ENCODE measurements around the gene CACNG7. TPM values are rescaled to one million over a fixed set of nuclear protein-coding genes. Genes with fewer than 3 reads are reported as not detected.

CACNG7 gene
- total RNA-seq, 8 experiments from 2014 or later = 0.27 to 26.3 (median 12.1) TPM

DNA sequence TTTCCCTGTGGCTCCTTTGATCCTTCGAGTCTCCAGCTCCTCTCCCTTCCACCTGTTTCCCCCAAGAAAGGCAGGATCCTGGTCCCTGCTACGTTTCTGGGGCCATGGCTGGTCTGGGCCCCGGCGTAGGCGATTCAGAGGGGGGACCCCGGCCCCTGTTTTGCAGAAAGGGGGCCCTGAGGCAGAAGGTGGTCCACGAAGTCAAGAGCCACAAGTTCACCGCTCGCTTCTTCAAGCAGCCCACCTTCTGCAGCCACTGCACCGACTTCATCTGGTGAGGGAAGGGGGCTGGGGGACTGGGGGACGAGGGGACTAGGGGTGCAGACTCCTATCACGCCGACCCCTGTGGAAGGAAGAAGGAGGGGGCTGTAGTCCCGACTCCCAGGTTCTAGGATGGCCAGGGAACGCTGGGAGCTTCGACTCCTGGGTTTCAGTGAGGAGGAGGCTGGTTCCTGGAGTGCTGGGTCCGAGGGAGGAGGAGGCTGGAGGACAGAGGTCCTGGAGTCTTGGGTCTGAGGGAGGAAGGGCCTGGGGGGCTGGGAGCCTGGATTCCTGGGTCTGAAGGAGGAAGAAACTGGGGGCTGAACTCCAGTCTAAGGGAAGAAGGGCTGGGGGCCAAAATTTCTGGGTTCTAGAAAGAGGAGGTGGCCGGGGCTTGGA lies 26.6 kb upstream of the CACNG7 start:
- 0% methylated on average over 1 of the region's 18 CpGs; no CpG with 5 or more reads in 9 of the 10 experiments for WGBS, 10 experiments
- ATAC-seq (replicated peaks in 6 of 8) = no peak
- in situ Hi-C loops (cut with MboI; ENCODE audit: low pct_unique_long_range_greater_than_20kb in 2 of 9, low sequenced_read_pairs in 9 of 9, unreplicated experiment in 9 of 9) = no loop called here
- peak overlapping the region; percentile 25 to 40 (median 36) for H3K4me3 ChIP-seq
- H3K27ac ChIP-seq = peak overlapping the region in 1 of 2 donors; percentile 37
- peaks cover 24 to 28% of the 10 kb centered on the region in 2 donors for H3K4me1 ChIP-seq (replicated peaks in 1 of 2)

DNA sequence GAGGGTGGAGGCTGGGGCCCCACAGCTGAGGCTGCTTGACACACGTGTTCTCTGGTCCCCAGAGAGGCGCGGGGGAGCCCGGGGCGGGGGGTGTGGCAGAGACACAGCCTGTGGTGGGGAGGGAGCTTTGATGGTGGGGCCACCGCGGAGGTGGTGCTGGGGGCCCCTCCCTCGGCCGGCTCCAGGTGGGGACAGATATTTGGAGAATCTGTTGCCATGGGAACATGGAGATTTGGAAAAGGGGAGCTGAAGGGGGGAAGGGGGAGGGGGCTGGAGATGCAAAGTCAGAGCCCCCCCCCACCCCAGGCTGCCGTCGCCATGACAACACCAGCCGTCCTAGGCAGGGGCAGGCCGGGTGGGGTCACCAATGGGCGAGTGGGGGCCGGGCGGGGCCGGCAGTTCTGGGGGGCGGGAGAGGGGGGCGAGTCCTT lies 25.8 kb upstream of the CACNG7 start:
- Histone ChIP-seq H3K27ac (no peak overlapping the region), H3K4me1 (replicated peaks in 1 of 2) (peaks cover 24 to 28% of the 10 kb centered on the region in 2 donors), H3K4me3 (peak overlapping the region; percentile 25 to 40 (median 36))
- in situ Hi-C loops (cut with MboI; ENCODE audit: low pct_unique_long_range_greater_than_20kb in 2 of 9, low sequenced_read_pairs in 9 of 9, unreplicated experiment in 9 of 9) = no loop called here
- ATAC-seq (replicated peaks in 6 of 8) = peak in 3 of 8 experiments; percentile 3 to 21 (median 16)
- 0% methylated on average over 1 of the region's 19 CpGs; no CpG with 5 or more reads in 9 of the 10 experiments for WGBS, 10 experiments

DNA sequence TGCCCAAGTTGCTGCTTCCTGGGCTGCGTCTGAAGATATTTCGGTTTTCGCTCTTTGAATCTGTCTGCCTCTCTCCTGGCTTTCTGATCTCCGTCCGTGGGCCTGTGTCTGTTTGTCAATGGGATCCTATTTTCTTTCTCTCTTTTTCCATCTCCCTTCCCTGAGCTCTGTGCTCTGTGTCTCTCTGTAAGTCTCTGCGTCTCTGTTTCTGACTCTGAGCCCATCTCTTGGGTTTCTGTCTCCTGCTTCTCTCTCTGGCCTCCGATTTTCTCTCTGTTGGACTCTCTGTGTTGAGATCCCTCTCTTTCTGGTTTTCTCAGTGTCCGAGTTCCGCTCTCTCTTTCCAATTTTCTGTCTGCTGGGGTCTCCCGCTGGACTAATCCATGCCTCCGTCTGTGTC lies 25.3 kb upstream of the CACNG7 start:
- in situ Hi-C loops (cut with MboI; ENCODE audit: low pct_unique_long_range_greater_than_20kb in 2 of 9, low sequenced_read_pairs in 9 of 9, unreplicated experiment in 9 of 9) = no loop called here
- Histone ChIP-seq H3K4me3 (peak overlapping the region; percentile 7 to 40 (median 25)), H3K4me1 (replicated peaks in 1 of 2) (peaks cover 23 to 28% of the 10 kb centered on the region in 2 donors), H3K27ac (peak overlapping the region in 1 of 2 donors; percentile 25)
- no peak for ATAC-seq (replicated peaks in 6 of 8)
- 0 to 42% (median 12%) methylated on average over 2 to 10 of the region's 11 CpGs; no CpG with 5 or more reads in 2 of the 10 experiments for WGBS, 10 experiments

DNA sequence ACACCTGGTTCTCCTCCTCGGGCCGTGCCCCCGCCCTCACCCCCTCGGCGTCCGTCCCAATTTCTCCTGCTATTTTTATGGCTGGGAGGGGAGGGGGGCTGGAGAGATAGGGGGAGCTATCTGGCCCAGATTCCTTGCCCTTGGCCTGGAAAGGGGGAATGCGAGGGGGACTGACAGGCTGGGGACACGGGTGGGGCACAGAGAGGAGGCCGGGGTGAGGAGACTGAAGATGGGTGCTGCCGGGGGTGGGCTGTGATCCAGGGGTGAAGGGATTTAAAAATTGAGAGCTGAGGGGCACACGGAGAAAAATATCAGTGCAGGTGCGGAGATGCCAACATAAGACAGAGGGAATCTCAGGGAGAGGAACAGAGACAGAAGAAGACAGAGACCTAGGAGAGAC lies 24.8 kb upstream of the CACNG7 start:
- ATAC-seq (replicated peaks in 6 of 8) = no peak
- peak overlapping the region in 1 of 2 donors; percentile 25 for H3K27ac ChIP-seq
- H3K4me1 ChIP-seq (replicated peaks in 1 of 2) = peaks cover 20 to 28% of the 10 kb centered on the region in 2 donors
- WGBS, 10 experiments = 0 to 100% (median 100%) methylated on average over 1 to 2 of the region's 12 CpGs; no CpG with 5 or more reads in 3 of the 10 experiments
- in situ Hi-C loops (cut with MboI; ENCODE audit: low pct_unique_long_range_greater_than_20kb in 2 of 9, low sequenced_read_pairs in 9 of 9, unreplicated experiment in 9 of 9) = no loop called here
- peak overlapping the region in 2 of 5 donors; percentile 36 to 40 for H3K4me3 ChIP-seq

DNA sequence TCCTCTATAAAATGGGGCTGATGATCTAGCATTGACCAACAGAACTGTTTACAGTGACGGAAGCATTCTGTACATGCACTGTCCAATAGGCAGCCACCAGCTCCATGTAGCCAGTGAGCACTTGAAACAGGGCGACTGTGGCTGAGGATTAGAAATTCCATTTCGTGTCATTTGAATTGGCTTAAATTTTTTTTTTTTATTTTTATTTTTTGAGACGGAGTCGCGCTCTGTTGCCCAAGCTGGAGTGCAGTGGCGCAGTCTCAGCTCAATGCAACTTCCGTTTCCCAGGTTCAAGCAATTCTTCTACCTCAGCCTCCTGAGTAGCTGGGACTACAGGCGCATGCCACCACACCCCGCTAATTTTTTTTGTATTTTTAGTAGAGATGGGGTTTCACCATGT lies 24.0 kb upstream of the CACNG7 start:
- Histone ChIP-seq H3K4me3 (no peak overlapping the region), H3K4me1 (replicated peaks in 1 of 2) (peaks cover 18 to 25% of the 10 kb centered on the region in 2 donors), H3K27ac (no peak overlapping the region)
- WGBS, 10 experiments = 52 to 100% (median 87%) methylated on average over 2 to 8 of the region's 10 CpGs; no CpG with 5 or more reads in 1 of the 10 experiments
- no peak for ATAC-seq (replicated peaks in 6 of 8)
- in situ Hi-C loops (cut with MboI; ENCODE audit: low pct_unique_long_range_greater_than_20kb in 2 of 9, low sequenced_read_pairs in 9 of 9, unreplicated experiment in 9 of 9) = no loop called here

DNA sequence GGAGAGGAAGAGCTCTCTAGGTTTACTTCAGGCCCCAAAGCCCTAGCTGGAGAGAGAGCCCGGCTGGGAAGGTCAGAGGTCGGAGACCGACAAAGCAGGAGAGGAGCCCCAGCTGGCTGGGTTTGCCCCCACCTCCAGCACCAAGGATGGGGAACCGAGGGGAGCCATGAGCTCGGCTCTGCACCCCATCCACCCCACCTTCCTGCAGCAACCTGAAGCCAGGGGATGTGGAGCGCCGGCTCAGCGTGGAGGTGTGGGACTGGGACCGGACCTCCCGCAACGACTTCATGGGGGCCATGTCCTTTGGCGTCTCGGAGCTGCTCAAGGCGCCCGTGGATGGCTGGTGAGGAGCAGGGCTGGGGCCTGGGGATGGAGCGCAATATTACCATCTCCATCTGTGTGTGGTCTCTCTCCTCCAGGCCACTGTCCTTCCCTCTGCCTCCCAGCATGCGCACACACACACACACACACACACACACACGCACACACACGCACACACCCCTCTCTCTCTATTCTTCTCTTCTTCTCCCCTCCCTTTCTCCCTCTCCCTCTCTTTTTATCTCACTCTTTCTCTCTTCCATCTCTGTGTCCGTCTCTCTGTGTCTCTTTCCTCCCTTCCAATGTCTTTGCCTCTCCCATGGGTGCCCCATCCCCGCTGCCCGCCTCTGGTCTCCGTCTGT lies 16.6 kb upstream of the CACNG7 start:
- H3K4me1 ChIP-seq (replicated peaks in 1 of 2) = peaks cover 10 to 20% of the 10 kb centered on the region in 2 donors
- 10 to 100% (median 57%) methylated on average over 2 to 11 of the region's 23 CpGs for WGBS, 10 experiments
- no peak overlapping the region for H3K4me3 ChIP-seq
- peak overlapping the region in 1 of 2 donors; percentile 45 for H3K27ac ChIP-seq
- peak in 5 of 8 experiments; percentile 16 to 35 (median 23) for ATAC-seq (replicated peaks in 6 of 8)
- in situ Hi-C loops (cut with MboI; ENCODE audit: low pct_unique_long_range_greater_than_20kb in 2 of 9, low sequenced_read_pairs in 9 of 9, unreplicated experiment in 9 of 9) = no loop called here

DNA sequence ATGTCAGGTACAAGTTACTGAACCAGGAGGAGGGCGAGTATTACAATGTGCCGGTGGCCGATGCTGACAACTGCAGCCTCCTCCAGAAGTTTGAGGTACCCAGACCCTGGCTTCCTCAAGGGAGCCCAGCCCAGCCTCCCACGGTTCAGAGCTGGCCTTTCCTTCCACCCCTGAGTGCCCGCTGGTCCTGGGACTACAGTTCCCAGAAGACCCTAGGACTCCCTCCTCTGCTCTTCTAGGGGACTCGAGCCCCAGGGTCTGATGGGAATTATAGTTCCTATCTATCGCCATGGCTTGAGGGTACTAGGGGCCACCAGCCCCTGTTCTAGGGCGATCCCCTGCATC lies 16.1 kb upstream of the CACNG7 start:
- peaks cover 10 to 22% of the 10 kb centered on the region in 2 donors for H3K4me1 ChIP-seq (replicated peaks in 1 of 2)
- no peak overlapping the region for H3K4me3 ChIP-seq
- ATAC-seq (replicated peaks in 6 of 8) = peak in 6 of 8 experiments; percentile 55 to 70 (median 66)
- no peak overlapping the region for H3K27ac ChIP-seq
- in situ Hi-C loops (cut with MboI; ENCODE audit: low pct_unique_long_range_greater_than_20kb in 2 of 9, low sequenced_read_pairs in 9 of 9, unreplicated experiment in 9 of 9) = no loop called here
- WGBS, 10 experiments = 0 to 100% (median 86%) methylated on average over 2 to 6 of the region's 8 CpGs; no CpG with 5 or more reads in 2 of the 10 experiments

DNA sequence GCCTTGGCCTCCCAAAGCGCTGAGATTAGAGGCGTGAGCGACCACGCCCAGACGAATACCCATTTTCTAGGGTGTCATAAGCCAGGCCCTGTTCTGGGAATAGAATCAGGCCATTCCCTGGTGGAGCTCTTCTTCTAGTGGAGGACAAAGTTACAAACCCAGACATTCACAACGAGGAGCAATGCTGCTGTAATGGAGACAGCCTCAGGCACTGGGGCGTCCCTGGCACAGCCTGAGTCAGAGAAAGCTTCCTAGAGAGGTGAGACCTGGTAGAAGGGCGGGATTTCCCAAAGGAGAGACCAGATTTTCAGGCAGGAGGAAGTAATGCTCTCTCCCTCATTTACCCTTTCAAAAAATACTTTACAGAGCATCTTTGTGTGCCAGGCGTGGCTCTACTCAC lies 14.4 kb upstream of the CACNG7 start:
- 15 to 100% (median 91%) methylated on average over 1 to 7 of the region's 9 CpGs; no CpG with 5 or more reads in 2 of the 10 experiments for WGBS, 10 experiments
- H3K4me3 ChIP-seq = no peak overlapping the region
- in situ Hi-C loops (cut with MboI; ENCODE audit: low pct_unique_long_range_greater_than_20kb in 2 of 9, low sequenced_read_pairs in 9 of 9, unreplicated experiment in 9 of 9) = no loop called here
- ATAC-seq (replicated peaks in 6 of 8) = peak in 3 of 8 experiments; percentile 9 to 66 (median 48)
- H3K4me1 ChIP-seq (replicated peaks in 1 of 2) = peaks cover 10 to 34% of the 10 kb centered on the region in 2 donors
- H3K27ac ChIP-seq = no peak overlapping the region

DNA sequence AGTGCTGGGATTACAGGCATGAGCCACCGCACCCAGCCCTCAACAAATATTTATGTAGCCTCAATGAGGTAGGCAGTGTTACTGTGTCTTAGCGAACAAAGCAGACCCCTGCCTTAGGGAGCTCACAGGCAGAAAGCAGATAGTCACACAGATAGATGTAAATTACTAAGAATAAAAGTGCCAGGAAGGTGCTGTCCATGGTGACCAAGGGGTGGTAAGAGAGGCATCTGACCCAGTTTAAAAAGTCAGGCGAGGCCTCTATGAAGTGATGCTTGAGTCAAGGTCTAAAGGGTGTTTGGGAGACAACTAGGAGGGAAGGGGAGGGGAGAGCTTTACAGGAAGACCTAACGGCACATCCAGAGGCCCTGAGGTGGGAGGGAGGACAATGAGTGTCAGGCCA lies 12.4 kb upstream of the CACNG7 start:
- no peak overlapping the region for H3K4me3 ChIP-seq
- WGBS, 10 experiments = 0 to 74% (median 51%) methylated on average over 1 to 4 of the region's 4 CpGs; no CpG with 5 or more reads in 2 of the 10 experiments
- in situ Hi-C loops (cut with MboI; ENCODE audit: low pct_unique_long_range_greater_than_20kb in 2 of 9, low sequenced_read_pairs in 9 of 9, unreplicated experiment in 9 of 9) = no loop called here
- H3K4me1 ChIP-seq (replicated peaks in 1 of 2) = peaks cover 10 to 30% of the 10 kb centered on the region in 2 donors
- no peak overlapping the region for H3K27ac ChIP-seq
- no peak for ATAC-seq (replicated peaks in 6 of 8)

DNA sequence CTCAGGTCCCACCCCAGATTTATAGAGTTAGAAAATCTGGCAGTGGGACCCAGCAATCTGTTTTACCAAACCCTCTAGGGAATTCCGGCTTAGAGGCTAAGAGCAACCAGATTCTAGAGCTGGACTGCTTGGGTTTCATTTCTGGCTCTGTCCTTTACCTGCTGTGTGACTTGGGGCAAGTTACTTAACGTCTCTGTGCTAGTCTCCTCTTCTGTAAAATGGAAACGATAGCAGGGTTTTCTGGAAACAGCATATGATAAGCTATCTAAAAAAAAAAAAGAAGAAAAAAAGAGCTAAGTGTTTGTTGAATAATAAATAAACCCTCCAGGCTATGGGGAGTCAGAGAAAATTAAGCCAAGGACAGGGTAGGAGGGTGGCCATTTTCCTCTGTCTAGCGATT lies 11.6 kb upstream of the CACNG7 start:
- Histone ChIP-seq H3K27ac (no peak overlapping the region), H3K4me1 (replicated peaks in 1 of 2) (peaks cover 4 to 24% of the 10 kb centered on the region in 2 donors), H3K4me3 (no peak overlapping the region)
- ATAC-seq (replicated peaks in 6 of 8) = no peak
- 0 to 68% (median 56%) methylated on average over 1 to 4 of the region's 4 CpGs; no CpG with 5 or more reads in 1 of the 10 experiments for WGBS, 10 experiments
- in situ Hi-C loops (cut with MboI; ENCODE audit: low pct_unique_long_range_greater_than_20kb in 2 of 9, low sequenced_read_pairs in 9 of 9, unreplicated experiment in 9 of 9) = no loop called here

DNA sequence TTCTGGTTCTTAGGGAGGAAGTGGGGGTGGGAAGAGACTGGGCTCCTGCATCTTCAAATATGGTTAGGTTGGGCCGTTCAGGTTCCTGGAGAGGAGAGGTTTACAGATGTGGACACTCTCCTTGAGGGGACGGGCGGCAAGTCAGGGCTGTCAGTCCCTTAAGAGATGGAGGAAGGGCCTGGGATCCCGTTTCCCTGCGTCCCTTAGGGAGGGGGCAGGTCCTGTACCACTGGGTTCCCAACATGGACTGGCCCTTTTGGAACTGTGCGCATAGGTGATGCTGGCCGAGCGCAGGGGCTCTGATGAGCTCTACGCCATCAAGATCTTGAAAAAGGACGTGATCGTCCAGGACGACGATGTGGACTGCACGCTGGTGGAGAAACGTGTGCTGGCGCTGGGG lies 10.9 kb upstream of the CACNG7 start:
- in situ Hi-C loops (cut with MboI; ENCODE audit: low pct_unique_long_range_greater_than_20kb in 2 of 9, low sequenced_read_pairs in 9 of 9, unreplicated experiment in 9 of 9) = no loop called here
- Histone ChIP-seq H3K4me1 (replicated peaks in 1 of 2) (peaks cover 0 to 19% of the 10 kb centered on the region in 2 donors), H3K4me3 (no peak overlapping the region), H3K27ac (no peak overlapping the region)
- ATAC-seq (replicated peaks in 6 of 8) = peak in 2 of 8 experiments; percentile 21 to 45
- 0 to 72% (median 36%) methylated on average over 2 to 5 of the region's 16 CpGs; no CpG with 5 or more reads in 6 of the 10 experiments for WGBS, 10 experiments

DNA sequence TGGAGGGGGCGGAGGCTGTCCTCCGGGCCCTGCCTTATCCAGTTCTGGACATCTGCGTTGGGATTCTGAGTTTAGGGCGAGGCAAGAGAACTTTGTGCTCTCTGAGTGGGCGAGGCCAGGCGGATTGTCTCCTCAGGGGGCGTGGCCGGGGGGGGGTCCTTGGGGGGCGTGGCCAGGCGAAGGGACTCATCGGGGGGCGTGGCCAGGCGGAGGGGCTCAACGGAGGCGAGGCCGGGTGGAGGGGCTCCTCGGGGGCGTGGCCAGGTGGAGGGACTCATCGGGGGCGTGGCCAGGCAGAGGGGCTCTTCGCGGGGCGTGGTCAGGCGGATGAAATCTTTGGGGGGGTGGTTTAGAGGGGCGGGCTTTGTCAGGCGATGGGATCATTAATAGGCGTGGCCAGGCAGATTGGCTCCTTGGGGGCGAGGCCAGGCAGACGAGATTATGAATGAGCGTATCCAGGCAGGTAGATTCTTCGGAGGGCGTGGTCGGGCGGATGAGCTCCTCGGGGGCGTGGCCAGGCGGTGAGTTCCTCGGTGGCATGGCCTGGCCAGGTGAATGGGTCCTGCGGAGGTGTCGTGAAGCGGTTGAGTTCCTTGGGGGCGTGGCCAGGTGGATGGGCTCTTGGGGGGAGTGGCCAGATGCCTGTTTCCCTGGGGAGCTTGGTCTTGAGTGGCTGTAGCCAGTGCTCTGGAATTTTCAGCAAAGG lies 10.3 kb upstream of the CACNG7 start:
- peak in 6 of 8 experiments; percentile 51 to 81 (median 64) for ATAC-seq (replicated peaks in 6 of 8)
- H3K27ac ChIP-seq = no peak overlapping the region
- 13 to 80% (median 60%) methylated on average over 1 to 3 of the region's 42 CpGs; no CpG with 5 or more reads in 7 of the 10 experiments for WGBS, 10 experiments
- in situ Hi-C loops (cut with MboI; ENCODE audit: low pct_unique_long_range_greater_than_20kb in 2 of 9, low sequenced_read_pairs in 9 of 9, unreplicated experiment in 9 of 9) = no loop called here
- peak overlapping the region in 3 of 5 donors; percentile 7 to 22 (median 16) for H3K4me3 ChIP-seq
- H3K4me1 ChIP-seq (replicated peaks in 1 of 2) = peaks cover 0 to 19% of the 10 kb centered on the region in 2 donors
